ENCODE measurements around the gene DYNC1H1.

DNA sequence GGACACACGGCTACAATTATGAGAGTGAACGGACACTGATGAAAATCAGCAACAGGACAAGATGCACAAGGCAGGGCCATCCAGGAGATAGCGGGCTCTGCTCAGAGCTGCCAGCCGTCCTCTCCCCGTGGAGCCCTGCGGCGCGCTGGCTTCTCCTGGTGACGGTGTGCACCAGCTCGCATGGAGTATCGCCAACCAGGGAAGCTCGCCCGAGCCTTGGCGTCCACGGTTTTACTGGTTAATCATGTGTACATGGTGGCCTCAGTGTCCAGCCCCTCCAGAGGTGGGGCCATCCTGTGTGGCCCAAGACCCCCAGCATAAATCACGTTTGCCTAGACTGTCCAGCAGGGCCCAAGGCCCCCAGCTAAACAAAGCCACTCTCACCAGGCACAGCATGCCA, 31.2 kb upstream of the DYNC1H1 start:
- TF ChIP-seq, protein P1, sequence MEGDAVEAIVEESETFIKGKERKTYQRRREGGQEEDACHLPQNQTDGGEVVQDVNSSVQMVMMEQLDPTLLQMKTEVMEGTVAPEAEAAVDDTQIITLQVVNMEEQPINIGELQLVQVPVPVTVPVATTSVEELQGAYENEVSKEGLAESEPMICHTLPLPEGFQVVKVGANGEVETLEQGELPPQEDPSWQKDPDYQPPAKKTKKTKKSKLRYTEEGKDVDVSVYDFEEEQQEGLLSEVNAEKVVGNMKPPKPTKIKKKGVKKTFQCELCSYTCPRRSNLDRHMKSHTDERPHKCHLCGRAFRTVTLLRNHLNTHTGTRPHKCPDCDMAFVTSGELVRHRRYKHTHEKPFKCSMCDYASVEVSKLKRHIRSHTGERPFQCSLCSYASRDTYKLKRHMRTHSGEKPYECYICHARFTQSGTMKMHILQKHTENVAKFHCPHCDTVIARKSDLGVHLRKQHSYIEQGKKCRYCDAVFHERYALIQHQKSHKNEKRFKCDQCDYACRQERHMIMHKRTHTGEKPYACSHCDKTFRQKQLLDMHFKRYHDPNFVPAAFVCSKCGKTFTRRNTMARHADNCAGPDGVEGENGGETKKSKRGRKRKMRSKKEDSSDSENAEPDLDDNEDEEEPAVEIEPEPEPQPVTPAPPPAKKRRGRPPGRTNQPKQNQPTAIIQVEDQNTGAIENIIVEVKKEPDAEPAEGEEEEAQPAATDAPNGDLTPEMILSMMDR (conservative IDR thresholded peaks at IDR 0.05; ENCODE audit: low read depth, low read length), result no peak
- no peak for TF ChIP-seq EZH2 (IDR thresholded peaks at IDR 0.05; ENCODE audit: low read length, unreplicated experiment)
